IMR-90 (cell line): ENCODE results near the gene HES6. TPM values are rescaled to one million over a fixed set of nuclear protein-coding genes. Genes with fewer than 3 reads are reported as not detected.

Experiments
- ATAC-seq: fragments of 200-7000 bp; cut with Tn5 transposase; 2 replicates; pipeline ENCODE4 v1.9.1; 2020; ENCODE audit warnings: low read depth, mild to moderate bottlenecking, moderate library complexity
- BruUV-seq: library from RNA; stranded (reverse); fragments of 400-500 nt; replicated peaks from 2 replicates; lab custom pipeline; 2021; lab: Mats Ljungman, UMichigan
- CTCF ChIA-PET: fragments of 300-600 bp; formaldehyde crosslinking; extraction: SDS; loops from one replicate; lab custom pipeline; 2021; ENCODE audit warnings: antibody characterized with exemption; lab: Yijun Ruan, JAX
- POLR2A ChIA-PET: fragments of 300-600 bp; sonication (Branson Sonifier 250); formaldehyde crosslinking; loops from one replicate; lab custom pipeline; 2022; ENCODE audit warnings: antibody characterized with exemption; ENCODE audit not compliant: unreplicated experiment; lab: Charles Lee
- DNase-seq: peaks from one replicate; pipeline ENCODE4 v3.0.0; 2013
- H2AFZ ChIP-seq: replicated peaks from 2 replicates; pipeline ENCODE3; 2013; ENCODE audit warnings: low read length, mild to moderate bottlenecking; ENCODE audit not compliant: poor library complexity
- H2AK5ac ChIP-seq: 2 replicates; pipeline ENCODE4 v1.6.1; 2013; ENCODE audit warnings: low read depth, low read length, inconsistent platforms
- H2AK9ac ChIP-seq: replicated peaks from 2 replicates; pipeline ENCODE3; 2013; ENCODE audit warnings: mild to moderate bottlenecking, low read depth, low read length, moderate library complexity; ENCODE audit not compliant: poor library complexity
- H2BK120ac ChIP-seq: 2 replicates; pipeline ENCODE4 v1.6.1; 2013; ENCODE audit warnings: low read depth, low read length, inconsistent platforms
- H2BK15ac ChIP-seq: 3 replicates; pipeline ENCODE4 v1.6.1; 2013; ENCODE audit warnings: low read depth, low read length, inconsistent platforms
- H2BK20ac ChIP-seq: 2 replicates; pipeline ENCODE4 v1.6.1; 2013; ENCODE audit warnings: low read depth, mild to moderate bottlenecking, inconsistent platforms, low read length, moderate library complexity
- H2BK5ac ChIP-seq: 2 replicates; pipeline ENCODE4 v1.6.1; 2013; ENCODE audit warnings: mild to moderate bottlenecking, low read depth, low read length, inconsistent platforms; ENCODE audit not compliant: poor library complexity, severe bottlenecking
- H3K14ac ChIP-seq: replicated peaks from 2 replicates; pipeline ENCODE4 v1.6.1; 2013; ENCODE audit warnings: low read depth, low read length, inconsistent platforms
- H3K18ac ChIP-seq: 2 replicates; pipeline ENCODE4 v1.6.1; 2013; ENCODE audit warnings: low read depth, low read length, control low read depth
- H3K23ac ChIP-seq: 2 replicates; pipeline ENCODE4 v1.6.1; 2013; ENCODE audit warnings: low read depth, low read length, inconsistent platforms
- H3K27ac ChIP-seq: 2 replicates; pipeline ENCODE4 v1.5.1; 2013; ENCODE audit warnings: mild to moderate bottlenecking, control low read depth, low read length; ENCODE audit not compliant: insufficient read depth
- H3K27me3 ChIP-seq: 2 replicates; pipeline ENCODE4 v1.6.1; 2013; ENCODE audit warnings: low read length; ENCODE audit not compliant: control insufficient read depth, insufficient read depth
- H3K36me3 ChIP-seq: 2 replicates; pipeline ENCODE4 v1.6.1; 2013; ENCODE audit warnings: low read length, mixed read lengths; ENCODE audit not compliant: control insufficient read depth, insufficient read depth
- H3K4ac ChIP-seq: 2 replicates; pipeline ENCODE4 v1.6.1; 2013; ENCODE audit warnings: low read depth, low read length, inconsistent platforms
- H3K4me1 ChIP-seq: 2 replicates; pipeline ENCODE4 v1.6.1; 2013; ENCODE audit warnings: low read length, mixed read lengths; ENCODE audit not compliant: control insufficient read depth, insufficient read depth
- H3K4me2 ChIP-seq: 2 replicates; pipeline ENCODE4 v1.6.1; 2013; ENCODE audit warnings: low read depth, mild to moderate bottlenecking, control low read depth, low read length, moderate library complexity
- H3K4me3 ChIP-seq: 2 replicates; pipeline ENCODE4 v1.5.1; 2013; ENCODE audit warnings: low read depth, mild to moderate bottlenecking, control low read depth, low read length, moderate library complexity; ENCODE audit not compliant: insufficient read depth
- H3K56ac ChIP-seq: 2 replicates; pipeline ENCODE4 v1.6.1; 2013; ENCODE audit warnings: low read length, inconsistent platforms; ENCODE audit not compliant: insufficient read depth; ENCODE audit errors: extremely low read depth
- H3K79me1 ChIP-seq, 2 experiments: 2 replicates each; pipeline ENCODE4 v1.6.1; 2013; ENCODE audit warnings: low read length in 2 of 2, inconsistent platforms in 1 of 2, low read depth in 1 of 2
- H3K9ac ChIP-seq: 2 replicates; pipeline ENCODE4 v1.6.1; 2013; ENCODE audit warnings: low read depth, low read length, control low read depth
- H3K9me1 ChIP-seq: 2 replicates; pipeline ENCODE4 v1.6.1; 2013; ENCODE audit warnings: low read length, inconsistent platforms; ENCODE audit not compliant: insufficient read depth
- H3K9me3 ChIP-seq: 2 replicates; pipeline ENCODE4 v1.6.1; 2013; ENCODE audit warnings: low read length; ENCODE audit not compliant: control insufficient read depth, insufficient read depth
- H4K20me1 ChIP-seq: 2 replicates; pipeline ENCODE4 v1.6.1; 2013; ENCODE audit warnings: low read length, inconsistent platforms; ENCODE audit not compliant: insufficient read depth
- H4K5ac ChIP-seq: 2 replicates; pipeline ENCODE4 v1.6.1; 2013; ENCODE audit warnings: mild to moderate bottlenecking, low read depth, low read length, control low read depth
- H4K8ac ChIP-seq, 2 experiments: 2 replicates each; pipeline ENCODE4 v1.6.1; 2013; ENCODE audit warnings: low read depth in 2 of 2, low read length in 2 of 2, control low read depth in 1 of 2, inconsistent platforms in 1 of 2
- H4K91ac ChIP-seq: 2 replicates; pipeline ENCODE4 v1.6.1; 2013; ENCODE audit warnings: low read depth, low read length, inconsistent platforms; ENCODE audit not compliant: insufficient read depth
- BHLHE40 ChIP-seq: fragments of 150-350 bp; IDR thresholded peaks from 2 replicates; pipeline ENCODE4 v1.6.1; 2016; ENCODE audit warnings: mild to moderate bottlenecking, low read depth, low read length
- CHD1 ChIP-seq: IDR thresholded peaks from 2 replicates; pipeline ENCODE4 v1.6.1; 2012; ENCODE audit warnings: low read depth, low read length, improper control_type of control experiment
- ELK1 ChIP-seq: fragments of 150-350 bp; IDR thresholded peaks from 2 replicates; pipeline ENCODE4 v1.6.1; 2016; ENCODE audit warnings: low read depth, mild to moderate bottlenecking, low read length, moderate library complexity, borderline replicate concordance
- FOS ChIP-seq: fragments of 150-350 bp; IDR thresholded peaks from 2 replicates; pipeline ENCODE4 v1.6.1; 2016; ENCODE audit warnings: low read depth, low read length
- MAFK ChIP-seq: IDR thresholded peaks from 2 replicates; pipeline ENCODE4 v1.6.1; 2012; ENCODE audit warnings: low read depth, low read length, improper control_type of control experiment
- MAZ ChIP-seq: IDR thresholded peaks from 2 replicates; pipeline ENCODE4 v1.6.1; 2012; ENCODE audit warnings: low read depth, mild to moderate bottlenecking, low read length, improper control_type of control experiment, moderate library complexity, borderline replicate concordance
- MXI1 ChIP-seq: IDR thresholded peaks from 2 replicates; pipeline ENCODE4 v1.6.1; 2012; ENCODE audit warnings: low read depth, mild to moderate bottlenecking, low read length, moderate library complexity, borderline replicate concordance
- NFE2L2 ChIP-seq: fragments of 150-350 bp; IDR thresholded peaks from 2 replicates; pipeline ENCODE4 v1.6.1; 2016; ENCODE audit warnings: low read depth, mild to moderate bottlenecking, low read length
- POLR2A ChIP-seq: IDR thresholded peaks from 2 replicates; pipeline ENCODE4 v1.6.1; 2012; ENCODE audit warnings: mild to moderate bottlenecking, low read depth, low read length
- RCOR1 ChIP-seq: IDR thresholded peaks from 2 replicates; pipeline ENCODE4 v1.6.1; 2012; ENCODE audit warnings: mild to moderate bottlenecking, low read length, improper control_type of control experiment; ENCODE audit not compliant: insufficient replicate concordance
- RFX5 ChIP-seq: IDR thresholded peaks from 2 replicates; pipeline ENCODE4 v1.8.0; 2012; ENCODE audit warnings: low read depth, mild to moderate bottlenecking, low read length, moderate library complexity
- SMC3 ChIP-seq: fragments of 150-350 bp; IDR thresholded peaks from 2 replicates; pipeline ENCODE4 v1.6.1; 2016; ENCODE audit warnings: low read depth, mild to moderate bottlenecking, antibody characterized with exemption, low read length, moderate library complexity
- WGBS, 2 experiments: methylation state at CpG; one replicate each; pipeline versions ENCODE4 v1.1.5 to v1.1.7; 2013; ENCODE audit warnings: missing lambda C conversion rate in 2 of 2; ENCODE audit not compliant: insufficient read length in 1 of 2; ENCODE audit errors: extremely low coverage in 2 of 2; 5-methylcytosine and 5-hydroxymethylcytosine counted together
- dilution Hi-C: fragments of 300-500 bp; cut with HindIII; formaldehyde crosslinking; loops from one replicate; pipeline ENCODE4 v1.14.3; 2018; ENCODE audit warnings: low sequenced_read_pairs; ENCODE audit not compliant: unreplicated experiment
- in situ Hi-C: fragments of 300-500 bp; cut with MboI; formaldehyde crosslinking; loops from 3 replicates; pipeline ENCODE4 v1.14.3; 2019; ENCODE audit warnings: low sequenced_read_pairs, inconsistent platforms, mixed read lengths
- intact Hi-C: fragments of 100-400 bp; cut with micrococcal nuclease; formaldehyde crosslinking; loops from 2 replicates; pipeline ENCODE4 v1.10.0; 2022
- polyA plus RNA-seq, 3 experiments: library from polyadenylated mRNA; depleted of rRNA; stranded (reverse); fragments of >200 nt; gene quantifications; 2 replicates each; pipeline ENCODE4 v1.2.3, GENCODE V29; 2012; ENCODE audit warnings: low replicate concordance in 1 of 3
- total RNA-seq: library from RNA; depleted of rRNA; stranded (reverse); fragments of >200 nt; gene quantifications from 2 replicates; pipeline ENCODE4 v1.2.3, GENCODE V29; 2012
- TF ChIP-seq, protein P1 (sequence below): conservative IDR thresholded peaks from 2 replicates; pipeline ENCODE4 v1.5.1; 2012; ENCODE audit warnings: mild to moderate bottlenecking, low read depth, low read length, improper control_type of control experiment

HES6 gene
- total and polyA plus RNA-seq, 2 of the 4 experiments (the other 2 are of a cell fraction): 1.3 to 3.3 TPM

GRCh38 chr2:238288650-238289573 lies 49.1 kb upstream of the HES6 start:
- Histone ChIP-seq H4K91ac (no peak overlapping the region), H2BK5ac (peak overlapping the region; percentile 39), H3K27ac (peak overlapping the region; percentile 33; the same call in 1 of the 2 replicates), H3K9me1 (peaks cover 14% of the 10 kb centered on the region), H3K36me3 (no peaks in the 10 kb centered on the region), H3K56ac (no peak overlapping the region), H2BK20ac (no peak overlapping the region), H3K9ac (no peak overlapping the region), H3K4ac (no peak overlapping the region), H3K14ac (no peak overlapping the region), H2AK9ac (peak overlapping the region; percentile 44), H2BK15ac (no peak overlapping the region), H2AK5ac (no peak overlapping the region), H3K4me3 (peak overlapping the region; percentile 69), H3K4me2 (peak overlapping the region; percentile 61), H3K9me3 (no peaks in the 10 kb centered on the region), H2BK120ac (no peak overlapping the region), H2AFZ (peak overlapping the region; percentile 92), H3K4me1 (peaks cover 23% of the 10 kb centered on the region), H4K20me1 (no peaks in the 10 kb centered on the region; the same call in 1 of the 2 replicates), H4K8ac (no peak overlapping the region), H3K23ac (no peak overlapping the region), H3K18ac (no peak overlapping the region), H4K5ac (no peak overlapping the region), H3K79me1 (peaks cover 20 to 39% of the 10 kb centered on the region in 2 experiments), H3K27me3 (peaks cover 3% of the 10 kb centered on the region; the same call in 1 of the 2 replicates)
- ChIA-PET CTCF (no interaction called here), POLR2A (no interaction called here)
- BruUV-seq: no TSS peak
- in situ Hi-C loops (no loop called here), dilution Hi-C loops (no loop called here), intact Hi-C loops (loop anchor here (1.0 to 10.0 kb wide), 3 partner anchors 31 to 614 kb away; partner anchors contain the start of gene TRAF3IP1)
- WGBS, 2 experiments: 1% methylated on average over 47 of the region's 108 CpGs; no CpG with 5 or more reads in 1 of the 2 experiments
- DNase-seq (peak; percentile 99), ATAC-seq (peak; percentile 90)
- TF ChIP-seq MAFK: no peak
- peak; percentile 69; the same call in 1 of the 2 replicates for TF ChIP-seq MXI1
- TF ChIP-seq CHD1: no peak; the same call in 1 of the 2 replicates
- TF ChIP-seq MAZ: no peak
- peak; percentile 76 for TF ChIP-seq POLR2A
- TF ChIP-seq NFE2L2: no peak
- TF ChIP-seq BHLHE40: peak; percentile 90
- no peak for TF ChIP-seq RCOR1
- TF ChIP-seq ELK1: no peak
- no peak; the same call in 1 of the 2 replicates for TF ChIP-seq FOS
- TF ChIP-seq RFX5: peak; percentile 49; the same call in 1 of the 2 replicates
- TF ChIP-seq, protein P1, sequence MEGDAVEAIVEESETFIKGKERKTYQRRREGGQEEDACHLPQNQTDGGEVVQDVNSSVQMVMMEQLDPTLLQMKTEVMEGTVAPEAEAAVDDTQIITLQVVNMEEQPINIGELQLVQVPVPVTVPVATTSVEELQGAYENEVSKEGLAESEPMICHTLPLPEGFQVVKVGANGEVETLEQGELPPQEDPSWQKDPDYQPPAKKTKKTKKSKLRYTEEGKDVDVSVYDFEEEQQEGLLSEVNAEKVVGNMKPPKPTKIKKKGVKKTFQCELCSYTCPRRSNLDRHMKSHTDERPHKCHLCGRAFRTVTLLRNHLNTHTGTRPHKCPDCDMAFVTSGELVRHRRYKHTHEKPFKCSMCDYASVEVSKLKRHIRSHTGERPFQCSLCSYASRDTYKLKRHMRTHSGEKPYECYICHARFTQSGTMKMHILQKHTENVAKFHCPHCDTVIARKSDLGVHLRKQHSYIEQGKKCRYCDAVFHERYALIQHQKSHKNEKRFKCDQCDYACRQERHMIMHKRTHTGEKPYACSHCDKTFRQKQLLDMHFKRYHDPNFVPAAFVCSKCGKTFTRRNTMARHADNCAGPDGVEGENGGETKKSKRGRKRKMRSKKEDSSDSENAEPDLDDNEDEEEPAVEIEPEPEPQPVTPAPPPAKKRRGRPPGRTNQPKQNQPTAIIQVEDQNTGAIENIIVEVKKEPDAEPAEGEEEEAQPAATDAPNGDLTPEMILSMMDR: peak; percentile 46
- TF ChIP-seq SMC3: no peak
